Endothelial cell of umbilical vein (primary cell): ENCODE results near the gene NKX3-2.

Source experiments
- CTCF ChIP-seq, 2 donors: IDR thresholded peaks; 1 replicate in 1 of 2; 2 replicates in 1 of 2; pipeline ENCODE4 v1.5.1; 2011; ENCODE audit warnings: low read length in 2 of 2, mild to moderate bottlenecking in 2 of 2, moderate library complexity in 2 of 2, control low read depth in 1 of 2, inconsistent platforms in 1 of 2, low read depth in 1 of 2; ENCODE audit not compliant: insufficient read depth in 1 of 2; ENCODE audit errors: extremely low read depth in 1 of 2
- MYC ChIP-seq: IDR thresholded peaks from one replicate; pipeline ENCODE4 v1.6.1; 2011; ENCODE audit warnings: mild to moderate bottlenecking, low read depth, low read length
- POLR2A ChIP-seq: IDR thresholded peaks from 2 replicates; pipeline ENCODE4 v1.6.1; 2012; ENCODE audit warnings: low read depth, mild to moderate bottlenecking, control low read depth, low read length
- TF ChIP-seq, protein P1 (sequence below): IDR thresholded peaks from 2 replicates; pipeline ENCODE4 v1.6.1; 2011; ENCODE audit not compliant: insufficient read depth, insufficient read length

- TF ChIP-seq MYC (no peak), CTCF (IDR thresholded peaks at IDR 0.05; ENCODE audit: extremely low read depth in 1 of 2, insufficient read depth in 1 of 2, low read depth in 1 of 2, low read length in 2 of 2) (no peak), POLR2A (no peak)
- TF ChIP-seq, protein P1, sequence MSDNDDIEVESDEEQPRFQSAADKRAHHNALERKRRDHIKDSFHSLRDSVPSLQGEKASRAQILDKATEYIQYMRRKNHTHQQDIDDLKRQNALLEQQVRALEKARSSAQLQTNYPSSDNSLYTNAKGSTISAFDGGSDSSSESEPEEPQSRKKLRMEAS, result no peak
Measured at GRCh38 chr4:13543839-13544605, at the start of gene NKX3-2.
